MG63 (cell line): Measurements from ENCODE around the gene RBM19. TPM values are rescaled to one million over a fixed set of nuclear protein-coding genes. Genes with fewer than 3 reads are reported as not detected.

ENCODE experiments used
- DNase-seq: peaks from one replicate; pipeline ENCODE4 v3.0.0-alpha.2; 2020
- H3K27me3 ChIP-seq: fragments of 250-450 bp; sonication (Bioruptor Pico); 2 replicates; pipeline ENCODE4 v1.5.1; 2020; ENCODE audit warnings: mild to moderate bottlenecking, moderate library complexity
- H3K36me3 ChIP-seq: fragments of 250-450 bp; sonication (Bioruptor Pico); 2 replicates; pipeline ENCODE4 v1.5.1; 2020; ENCODE audit warnings: mild to moderate bottlenecking, moderate library complexity
- H3K4me3 ChIP-seq: fragments of 250-450 bp; sonication (Bioruptor Pico); 2 replicates; pipeline ENCODE4 v1.5.1; 2020; ENCODE audit warnings: mild to moderate bottlenecking, moderate library complexity
- H3K9me3 ChIP-seq: fragments of 250-450 bp; sonication (Bioruptor Pico); 2 replicates; pipeline ENCODE4 v1.5.1; 2020; ENCODE audit warnings: mild to moderate bottlenecking, moderate library complexity
- total RNA-seq: library from RNA; depleted of rRNA; stranded (reverse); fragments of >200 nt; shearing (Covaris generic); gene quantifications from 2 replicates; pipeline ENCODE4 v1.2.3, GENCODE V29; 2014; ENCODE audit warnings: low replicate concordance

Gene RBM19
- total RNA-seq, 1 experiment from 2014 or later, result 17.8 TPM

DNA sequence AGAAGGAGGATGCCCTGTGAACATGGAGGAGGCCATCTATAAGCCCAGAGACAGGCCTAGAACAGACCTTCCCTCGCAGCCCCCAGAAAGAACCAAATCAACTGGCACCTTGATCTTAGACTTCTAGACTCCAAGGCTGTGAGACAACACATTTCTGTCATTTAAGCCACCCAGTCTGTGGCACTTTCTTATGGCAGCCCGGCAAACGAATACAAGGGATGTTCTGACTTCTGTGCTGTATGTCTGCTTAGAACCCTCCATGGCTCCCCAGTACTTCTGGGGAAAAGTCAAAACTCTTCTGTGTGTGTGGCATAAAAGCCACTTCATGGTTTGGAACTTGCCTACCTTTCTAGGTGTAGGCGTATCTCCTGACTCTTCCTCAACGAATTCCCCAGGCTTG is 42.9 kb downstream of the RBM19 start:
- Histone ChIP-seq H3K27me3 (no peaks in the 10 kb centered on the region), H3K9me3 (no peaks in the 10 kb centered on the region), H3K4me3 (no peak overlapping the region), H3K36me3 (peaks cover 6% of the 10 kb centered on the region; the same call in 1 of the 2 replicates)
- DNase-seq, result no peak

GRCh38 chr12:113921430-113921829 is 44.7 kb downstream of the RBM19 start:
- DNase-seq, result no peak
- Histone ChIP-seq H3K4me3 (no peak overlapping the region), H3K36me3 (peaks cover 1% of the 10 kb centered on the region; the same call in 1 of the 2 replicates), H3K27me3 (no peaks in the 10 kb centered on the region), H3K9me3 (no peaks in the 10 kb centered on the region)

GRCh38 chr12:113919791-113920190 is 46.3 kb downstream of the RBM19 start:
- Histone ChIP-seq H3K9me3 (no peaks in the 10 kb centered on the region), H3K36me3 (no peaks in the 10 kb centered on the region; the same call in 1 of the 2 replicates), H3K4me3 (no peak overlapping the region), H3K27me3 (no peaks in the 10 kb centered on the region)
- no peak for DNase-seq

- Histone ChIP-seq H3K4me3 (no peak overlapping the region), H3K9me3 (no peaks in the 10 kb centered on the region)
- no peak for DNase-seq
Observed at GRCh38 chr12:113918306-113918705, 47.8 kb downstream of the RBM19 start.

DNA sequence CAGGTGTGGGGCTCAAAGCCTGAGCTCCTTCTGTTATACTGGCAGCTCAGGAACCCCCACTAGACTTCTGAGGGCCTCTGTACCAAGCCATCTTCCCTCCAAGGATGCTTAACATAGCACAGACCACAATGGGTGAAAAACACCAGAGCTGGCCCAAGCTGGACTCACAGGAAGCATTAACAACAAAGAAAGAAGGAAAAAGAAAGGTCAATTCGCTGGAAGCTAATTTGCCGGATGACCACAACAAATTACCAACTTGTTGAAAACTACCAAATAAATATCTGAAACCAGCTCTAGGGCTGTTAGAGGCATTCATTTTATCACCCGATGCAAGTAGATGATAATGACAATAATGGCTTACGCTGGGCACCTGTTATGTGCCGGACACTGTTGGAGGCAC is 48.7 kb downstream of the RBM19 start:
- DNase-seq, result no peak
- no peaks in the 10 kb centered on the region; the same call in 1 of the 2 replicates for H3K36me3 ChIP-seq
- no peaks in the 10 kb centered on the region for H3K27me3 ChIP-seq

More at GRCh38 chr12:113918306-113918705, 47.8 kb downstream of the RBM19 start:
- no peaks in the 10 kb centered on the region; the same call in 1 of the 2 replicates for H3K36me3 ChIP-seq
- no peaks in the 10 kb centered on the region for H3K27me3 ChIP-seq

DNA sequence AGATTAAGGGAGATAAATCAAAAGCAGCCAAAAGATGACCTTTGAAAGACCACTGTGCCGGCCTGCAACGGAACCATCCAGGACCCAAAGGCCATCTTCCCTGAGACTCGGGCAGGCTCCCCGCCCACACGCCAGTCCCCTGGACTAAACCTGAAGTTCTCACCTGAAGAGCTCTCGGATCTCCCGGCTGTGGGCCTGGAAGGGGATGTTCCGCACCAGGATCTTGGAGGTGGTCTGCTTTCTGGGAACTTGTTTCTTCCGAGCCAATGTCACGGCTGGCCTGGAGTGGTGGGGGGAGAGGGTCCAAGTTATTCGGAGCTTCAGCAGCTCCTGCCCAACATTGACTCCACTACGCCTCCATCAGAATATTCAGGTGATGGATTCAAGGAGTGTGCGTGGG is 51.3 kb downstream of the RBM19 start:
- Histone ChIP-seq H3K9me3 (no peaks in the 10 kb centered on the region), H3K4me3 (no peak overlapping the region), H3K36me3 (no peaks in the 10 kb centered on the region; the same call in 1 of the 2 replicates), H3K27me3 (no peaks in the 10 kb centered on the region)
- no peak for DNase-seq

More for the DNA sequence above, 48.7 kb downstream of the RBM19 start:
- Histone ChIP-seq H3K4me3 (no peak overlapping the region), H3K9me3 (no peaks in the 10 kb centered on the region)

DNA sequence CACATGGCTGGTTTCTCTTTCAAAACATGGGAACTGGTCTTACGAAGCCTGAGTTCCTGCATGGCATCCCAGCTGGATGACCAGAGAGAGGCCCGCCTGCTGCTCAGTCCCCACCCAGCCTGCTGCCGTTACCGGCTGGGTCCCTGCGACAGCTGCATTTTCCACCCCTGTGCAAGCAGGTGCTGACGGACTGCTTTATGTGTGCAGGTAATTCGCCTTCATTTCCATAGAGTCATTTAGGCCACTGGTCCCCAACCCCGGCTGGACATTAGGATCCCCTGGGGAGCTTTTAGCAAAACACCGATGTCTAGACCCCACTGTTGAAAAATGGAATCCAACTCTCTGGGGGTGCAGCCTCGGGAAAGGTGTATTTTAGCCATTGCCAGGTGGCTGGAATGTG is 51.9 kb downstream of the RBM19 start:
- Histone ChIP-seq H3K36me3 (no peaks in the 10 kb centered on the region; the same call in 1 of the 2 replicates), H3K9me3 (no peaks in the 10 kb centered on the region), H3K27me3 (no peaks in the 10 kb centered on the region), H3K4me3 (no peak overlapping the region)
- DNase-seq, result no peak

DNA sequence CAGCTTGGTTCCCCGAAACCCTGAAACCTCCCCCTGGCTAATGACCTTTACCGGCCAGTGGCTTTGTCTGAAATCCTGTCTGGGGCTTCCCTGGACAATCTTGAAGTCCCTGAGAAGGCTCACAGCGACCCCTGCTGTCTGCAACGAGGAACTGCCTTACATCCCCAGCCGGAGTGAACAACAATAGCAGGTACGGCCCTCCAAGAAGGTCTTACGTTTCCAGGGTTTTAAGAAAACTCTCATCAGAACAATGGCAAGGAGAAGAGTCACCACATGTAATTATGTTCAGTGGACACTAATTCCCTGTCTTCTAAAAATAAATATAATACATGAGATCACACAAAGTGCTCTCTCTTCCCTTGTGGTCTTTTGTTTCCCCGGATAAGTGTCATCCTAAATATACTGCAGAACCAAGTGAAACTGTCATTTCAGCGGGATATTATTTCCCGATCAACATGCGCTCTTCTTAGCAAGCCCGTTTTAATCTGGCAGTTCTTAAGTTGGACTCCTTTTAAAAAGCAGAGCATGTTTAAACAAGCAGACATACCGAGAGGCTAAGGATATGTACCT is 53.3 kb downstream of the RBM19 start:
- no peaks in the 10 kb centered on the region for H3K9me3 ChIP-seq
- H3K4me3 ChIP-seq, result no peak overlapping the region
- H3K36me3 ChIP-seq, result no peaks in the 10 kb centered on the region; the same call in 1 of the 2 replicates
- H3K27me3 ChIP-seq, result no peaks in the 10 kb centered on the region
- DNase-seq, result peak; percentile 33

GRCh38 chr12:113911971-113912759 is 54.0 kb downstream of the RBM19 start:
- no peaks in the 10 kb centered on the region; the same call in 1 of the 2 replicates for H3K36me3 ChIP-seq
- no peaks in the 10 kb centered on the region for H3K27me3 ChIP-seq
- no peak for DNase-seq
- no peak overlapping the region for H3K4me3 ChIP-seq
- H3K9me3 ChIP-seq, result no peaks in the 10 kb centered on the region

GRCh38 chr12:113910751-113911272 is 55.3 kb downstream of the RBM19 start:
- no peaks in the 10 kb centered on the region for H3K9me3 ChIP-seq
- DNase-seq, result no peak
- H3K36me3 ChIP-seq, result no peaks in the 10 kb centered on the region; the same call in 1 of the 2 replicates
- H3K4me3 ChIP-seq, result no peak overlapping the region
- no peaks in the 10 kb centered on the region for H3K27me3 ChIP-seq

DNA sequence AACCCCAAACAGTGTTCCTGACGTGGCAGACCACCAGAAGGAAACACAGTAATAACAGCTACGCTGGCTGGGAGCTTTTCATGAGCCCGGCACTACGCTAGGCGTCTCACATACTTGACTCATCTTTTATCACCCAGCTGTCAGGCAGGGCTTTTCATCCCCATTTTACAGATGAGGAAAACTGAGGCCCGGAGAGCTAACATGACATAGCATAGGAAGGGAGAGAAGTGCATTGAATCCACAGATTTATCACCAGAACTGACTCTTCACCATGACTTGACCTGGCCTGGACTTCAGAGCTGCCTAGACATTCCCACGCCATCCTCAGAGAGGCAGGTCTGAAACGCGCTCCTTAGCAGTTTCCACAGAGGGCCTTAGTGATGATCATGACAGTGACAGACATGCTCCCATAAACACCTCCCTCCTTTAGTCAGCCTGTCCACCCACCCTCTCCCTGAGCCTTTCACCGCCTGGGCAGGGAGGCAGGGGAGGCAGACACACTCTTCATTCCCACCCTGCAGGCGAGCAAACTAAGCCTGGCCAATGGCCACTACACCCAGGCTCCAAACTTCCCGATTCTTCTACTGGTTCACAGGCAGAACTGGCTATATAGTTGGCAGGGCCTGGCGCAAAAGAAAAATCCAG is 56.2 kb downstream of the RBM19 start:
- no peaks in the 10 kb centered on the region for H3K27me3 ChIP-seq
- no peak for DNase-seq
- H3K9me3 ChIP-seq, result no peaks in the 10 kb centered on the region
- no peak overlapping the region for H3K4me3 ChIP-seq
- no peaks in the 10 kb centered on the region; the same call in 1 of the 2 replicates for H3K36me3 ChIP-seq

GRCh38 chr12:113908584-113909100 is 57.5 kb downstream of the RBM19 start:
- Histone ChIP-seq H3K36me3 (no peaks in the 10 kb centered on the region; the same call in 1 of the 2 replicates), H3K4me3 (no peak overlapping the region), H3K27me3 (no peaks in the 10 kb centered on the region), H3K9me3 (no peaks in the 10 kb centered on the region)
- no peak for DNase-seq

DNA sequence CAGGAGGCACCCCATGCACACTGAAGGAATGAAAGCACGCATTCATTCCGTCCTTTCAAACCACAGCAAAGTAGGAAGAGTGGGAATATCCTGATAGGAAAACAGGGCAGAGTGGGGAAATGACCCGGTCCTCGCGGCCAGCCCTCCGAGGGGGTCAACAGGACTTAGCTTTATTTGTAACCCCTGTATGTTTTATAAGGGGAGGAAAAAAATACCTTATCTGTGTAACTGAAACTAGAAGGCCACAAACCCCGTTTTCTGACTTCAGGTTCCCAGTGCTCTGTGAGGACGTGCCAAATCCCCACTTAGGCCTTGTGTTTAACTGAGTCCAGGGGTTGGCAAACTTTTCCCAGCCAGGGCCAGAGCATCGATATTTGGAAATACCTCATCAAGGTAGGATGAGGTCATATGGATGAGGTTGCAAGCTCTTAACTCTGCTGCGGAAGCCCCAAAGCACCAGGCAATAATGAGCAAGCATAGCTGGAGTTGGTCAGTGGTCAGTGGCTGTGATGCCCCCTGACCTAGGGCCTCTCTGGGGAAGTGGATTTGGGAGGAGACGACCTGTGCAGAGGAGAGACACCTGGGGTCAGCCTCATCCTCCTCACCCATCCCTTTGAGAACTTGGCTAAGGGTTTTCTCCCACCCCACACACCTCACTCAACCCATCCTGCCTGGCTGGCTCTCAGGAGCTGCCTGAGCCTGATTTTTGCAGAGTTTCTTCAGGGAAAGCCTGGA is 58.5 kb downstream of the RBM19 start:
- Histone ChIP-seq H3K36me3 (no peaks in the 10 kb centered on the region; the same call in 1 of the 2 replicates), H3K27me3 (no peaks in the 10 kb centered on the region), H3K4me3 (no peak overlapping the region), H3K9me3 (no peaks in the 10 kb centered on the region)
- no peak for DNase-seq

DNA sequence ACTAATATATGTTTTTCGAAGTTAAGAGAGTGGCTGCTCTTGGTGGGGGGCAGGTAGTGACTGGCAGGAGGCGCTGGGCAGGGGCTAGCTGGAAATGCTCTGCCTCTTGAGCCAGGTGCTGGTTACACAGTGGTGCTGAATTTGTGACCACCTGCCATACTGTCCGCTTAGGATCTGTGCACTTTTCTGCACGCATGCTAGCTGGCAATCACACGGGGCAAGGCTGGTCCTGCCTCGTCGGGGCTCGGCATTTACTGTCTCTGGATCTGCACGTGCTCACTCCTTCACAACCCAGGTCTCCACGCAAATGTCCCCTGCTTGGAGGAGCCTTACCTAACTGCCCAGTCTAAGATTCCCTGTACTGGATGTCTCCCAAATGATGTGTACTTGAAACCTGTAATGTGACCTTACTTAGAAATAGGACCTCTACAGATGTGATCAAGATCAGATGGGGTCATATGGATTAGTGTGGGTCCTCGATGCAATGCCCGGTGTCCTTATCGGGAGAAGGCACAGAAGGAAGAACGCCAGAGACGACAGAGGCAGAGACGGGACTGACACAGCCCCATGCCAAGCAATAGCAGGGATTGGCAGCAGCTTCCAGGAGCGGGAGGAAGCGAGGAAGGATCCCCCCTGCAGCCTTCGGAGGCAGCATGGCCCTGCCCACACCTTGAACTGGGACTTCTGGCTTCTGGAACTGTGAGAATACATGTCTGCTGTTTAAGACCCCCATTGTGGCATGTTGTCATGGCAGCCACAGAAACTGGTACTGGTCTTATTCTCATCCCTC is 59.5 kb downstream of the RBM19 start:
- no peaks in the 10 kb centered on the region for H3K27me3 ChIP-seq
- no peaks in the 10 kb centered on the region; the same call in 1 of the 2 replicates for H3K36me3 ChIP-seq
- no peak for DNase-seq
- no peaks in the 10 kb centered on the region for H3K9me3 ChIP-seq
- H3K4me3 ChIP-seq, result no peak overlapping the region

DNA sequence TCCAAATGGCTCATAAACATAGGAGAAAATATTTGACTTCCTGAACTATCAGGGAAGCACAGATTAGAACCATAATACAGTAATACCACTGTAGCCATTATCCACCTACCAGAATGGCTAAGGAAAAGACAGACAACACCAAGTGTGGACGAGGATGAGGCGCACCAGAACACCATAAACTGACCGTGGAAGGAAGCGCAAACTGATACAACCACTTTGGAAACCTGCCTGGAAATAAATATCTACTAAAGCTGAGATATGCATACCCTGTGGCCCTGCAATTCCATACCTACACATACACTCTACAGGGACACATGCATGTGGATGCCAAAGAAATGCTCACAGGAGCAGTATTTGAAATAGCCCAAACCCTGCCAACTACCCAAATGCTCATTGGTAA is 60.3 kb downstream of the RBM19 start:
- H3K9me3 ChIP-seq, result no peaks in the 10 kb centered on the region
- H3K27me3 ChIP-seq, result no peaks in the 10 kb centered on the region
- DNase-seq, result no peak
- H3K36me3 ChIP-seq, result no peaks in the 10 kb centered on the region; the same call in 1 of the 2 replicates
- no peak overlapping the region for H3K4me3 ChIP-seq
